OCI-LY3 (cell line): ENCODE measurements around the gene CCR7.

Source experiments
- H2AFZ ChIP-seq: fragments of 200-600, 300-600 bp; shearing (Covaris generic); 2 replicates; pipeline ENCODE4 v1.6.0; 2014; ENCODE audit warnings: antibody characterized with exemption, low read depth, low read length
- H3K27ac ChIP-seq: fragments of 200-600, 300-600 bp; sonication (generic); 2 replicates; pipeline ENCODE4 v1.5.1; 2014; ENCODE audit warnings: mild to moderate bottlenecking, low read length, moderate library complexity, mixed read lengths
- H3K27me3 ChIP-seq: fragments of 200-600, 300-600 bp; sonication (generic); 2 replicates; pipeline ENCODE4 v1.6.1; 2014; ENCODE audit warnings: low read depth, low read length, mixed read lengths
- H3K36me3 ChIP-seq: fragments of 200-600, 300-600 bp; sonication (generic); replicated peaks from 2 replicates; pipeline ENCODE3; 2014; ENCODE audit warnings: low read depth, low read length, mixed read lengths
- H3K4me1 ChIP-seq: fragments of 300-600, 200-600 bp; sonication (generic); 2 replicates; pipeline ENCODE4 v1.6.1; 2014; ENCODE audit warnings: low read length, mixed read lengths
- H3K4me2 ChIP-seq: fragments of 200-600, 300-600 bp; sonication (generic); 2 replicates; pipeline ENCODE4 v1.6.1; 2014; ENCODE audit warnings: low read length, mixed read lengths
- H3K4me3 ChIP-seq: fragments of 300-600, 200-600 bp; sonication (generic); 2 replicates; pipeline ENCODE4 v1.5.1; 2014; ENCODE audit warnings: antibody characterized with exemption, mild to moderate bottlenecking, low read length, moderate library complexity
- H3K79me2 ChIP-seq: fragments of 300-600, 200-600 bp; shearing (Covaris generic); 2 replicates; pipeline ENCODE4 v1.6.1; 2014; ENCODE audit warnings: mild to moderate bottlenecking, low read length, mixed read lengths
- H3K9ac ChIP-seq: fragments of 300-600, 200-600 bp; shearing (Covaris generic); 2 replicates; pipeline ENCODE4 v1.6.0; 2014; ENCODE audit warnings: mild to moderate bottlenecking, low read length, moderate library complexity
- H3K9me3 ChIP-seq: fragments of 200-600, 300-600 bp; shearing (Covaris generic); 2 replicates; pipeline ENCODE4 v1.6.1; 2014; ENCODE audit warnings: low read length, mixed read lengths; ENCODE audit not compliant: insufficient read depth
- H4K20me1 ChIP-seq: fragments of 200-600, 300-600 bp; sonication (generic); 2 replicates; pipeline ENCODE4 v1.6.1; 2016; ENCODE audit warnings: low read length, mixed read lengths; ENCODE audit not compliant: insufficient read depth
- EZH2phosphoT487 ChIP-seq: fragments of 200-600 bp; shearing (Covaris generic); IDR thresholded peaks from 2 replicates; pipeline ENCODE4 v1.6.1; 2018; ENCODE audit warnings: antibody characterized with exemption, mixed run types, low read depth
- TF ChIP-seq, protein P1 (sequence below): fragments of 200-600, 300-600 bp; sonication (generic); IDR thresholded peaks from 2 replicates; pipeline ENCODE4 v1.5.1; 2014; ENCODE audit warnings: antibody characterized with exemption, low read length, low read depth

The CCR7 gene

GRCh38 chr17:40607641-40608040 lies 42.4 kb upstream of the CCR7 start:
- H3K4me1 ChIP-seq, result peaks cover 74% of the 10 kb centered on the region
- no peaks in the 10 kb centered on the region for H4K20me1 ChIP-seq
- H2AFZ ChIP-seq, result no peak overlapping the region
- H3K9ac ChIP-seq, result no peak overlapping the region
- no peak overlapping the region for H3K4me2 ChIP-seq
- no peaks in the 10 kb centered on the region for H3K27me3 ChIP-seq
- no peaks in the 10 kb centered on the region for H3K9me3 ChIP-seq
- no peak overlapping the region for H3K27ac ChIP-seq
- no peak overlapping the region for H3K4me3 ChIP-seq
- H3K79me2 ChIP-seq, result no peaks in the 10 kb centered on the region
- TF ChIP-seq, protein P1, sequence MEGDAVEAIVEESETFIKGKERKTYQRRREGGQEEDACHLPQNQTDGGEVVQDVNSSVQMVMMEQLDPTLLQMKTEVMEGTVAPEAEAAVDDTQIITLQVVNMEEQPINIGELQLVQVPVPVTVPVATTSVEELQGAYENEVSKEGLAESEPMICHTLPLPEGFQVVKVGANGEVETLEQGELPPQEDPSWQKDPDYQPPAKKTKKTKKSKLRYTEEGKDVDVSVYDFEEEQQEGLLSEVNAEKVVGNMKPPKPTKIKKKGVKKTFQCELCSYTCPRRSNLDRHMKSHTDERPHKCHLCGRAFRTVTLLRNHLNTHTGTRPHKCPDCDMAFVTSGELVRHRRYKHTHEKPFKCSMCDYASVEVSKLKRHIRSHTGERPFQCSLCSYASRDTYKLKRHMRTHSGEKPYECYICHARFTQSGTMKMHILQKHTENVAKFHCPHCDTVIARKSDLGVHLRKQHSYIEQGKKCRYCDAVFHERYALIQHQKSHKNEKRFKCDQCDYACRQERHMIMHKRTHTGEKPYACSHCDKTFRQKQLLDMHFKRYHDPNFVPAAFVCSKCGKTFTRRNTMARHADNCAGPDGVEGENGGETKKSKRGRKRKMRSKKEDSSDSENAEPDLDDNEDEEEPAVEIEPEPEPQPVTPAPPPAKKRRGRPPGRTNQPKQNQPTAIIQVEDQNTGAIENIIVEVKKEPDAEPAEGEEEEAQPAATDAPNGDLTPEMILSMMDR, result no peak
- no peak for TF ChIP-seq EZH2phosphoT487
- no peaks in the 10 kb centered on the region for H3K36me3 ChIP-seq

GRCh38 chr17:40606548-40607353 lies 41.5 kb upstream of the CCR7 start:
- no peak overlapping the region for H3K4me3 ChIP-seq
- no peaks in the 10 kb centered on the region for H3K27me3 ChIP-seq
- no peak overlapping the region for H2AFZ ChIP-seq
- H3K79me2 ChIP-seq, result no peaks in the 10 kb centered on the region
- H3K27ac ChIP-seq, result no peak overlapping the region
- peaks cover 74% of the 10 kb centered on the region for H3K4me1 ChIP-seq
- TF ChIP-seq EZH2phosphoT487, result no peak
- TF ChIP-seq, protein P1, result no peak
- H3K4me2 ChIP-seq, result no peak overlapping the region
- no peaks in the 10 kb centered on the region for H3K9me3 ChIP-seq
- H3K36me3 ChIP-seq, result no peaks in the 10 kb centered on the region
- no peak overlapping the region for H3K9ac ChIP-seq
- H4K20me1 ChIP-seq, result no peaks in the 10 kb centered on the region

DNA sequence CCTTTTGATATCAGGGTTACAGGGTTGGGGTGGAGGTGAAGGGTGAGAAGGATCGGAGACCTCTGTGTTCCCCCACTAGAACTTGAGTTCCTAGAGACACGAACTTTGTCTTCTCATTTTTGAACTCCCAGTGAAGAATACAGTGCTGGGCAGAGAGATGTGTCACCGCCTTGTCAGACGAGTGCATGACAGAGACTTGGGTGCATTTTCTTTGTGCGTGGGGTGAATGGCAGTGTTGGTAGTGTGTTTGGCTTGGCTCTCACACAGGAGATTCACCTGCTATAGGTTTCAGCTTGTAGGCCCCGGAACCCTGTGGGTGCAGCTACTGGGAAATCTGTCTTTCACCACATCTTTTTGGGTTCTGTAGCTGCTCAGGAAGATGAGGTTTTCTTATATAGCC lies 40.0 kb upstream of the CCR7 start:
- no peaks in the 10 kb centered on the region for H3K36me3 ChIP-seq
- H3K27me3 ChIP-seq, result no peaks in the 10 kb centered on the region
- no peaks in the 10 kb centered on the region for H4K20me1 ChIP-seq

More for the DNA sequence above, 40.0 kb upstream of the CCR7 start:
- Histone ChIP-seq H3K27ac (no peak overlapping the region), H3K4me2 (no peak overlapping the region), H3K79me2 (peaks cover 6% of the 10 kb centered on the region; the same call in 1 of the 2 replicates), H3K9ac (no peak overlapping the region), H3K9me3 (no peaks in the 10 kb centered on the region), H2AFZ (no peak overlapping the region), H3K4me3 (no peak overlapping the region), H3K4me1 (peaks cover 74% of the 10 kb centered on the region)
- no peak for TF ChIP-seq EZH2phosphoT487
- TF ChIP-seq, protein P1, result no peak
